HG02571 (cell line): Measurements from ENCODE around the gene CCNG1.
"Not testable (repeated sequence)": the region's sequence is repeated elsewhere in the genome, so short reads cannot be mapped to it uniquely, and the experiment has no call there.

Source experiments
- ATAC-seq: cut with Tn5 transposase; IDR thresholded peaks from one replicate; pipeline ENCODE4 v1.9.1; 2021; ENCODE audit warnings: mild to moderate bottlenecking, moderate library complexity; ENCODE audit not compliant: unreplicated experiment

The CCNG1 gene, protein sequence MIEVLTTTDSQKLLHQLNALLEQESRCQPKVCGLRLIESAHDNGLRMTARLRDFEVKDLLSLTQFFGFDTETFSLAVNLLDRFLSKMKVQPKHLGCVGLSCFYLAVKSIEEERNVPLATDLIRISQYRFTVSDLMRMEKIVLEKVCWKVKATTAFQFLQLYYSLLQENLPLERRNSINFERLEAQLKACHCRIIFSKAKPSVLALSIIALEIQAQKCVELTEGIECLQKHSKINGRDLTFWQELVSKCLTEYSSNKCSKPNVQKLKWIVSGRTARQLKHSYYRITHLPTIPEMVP

DNA sequence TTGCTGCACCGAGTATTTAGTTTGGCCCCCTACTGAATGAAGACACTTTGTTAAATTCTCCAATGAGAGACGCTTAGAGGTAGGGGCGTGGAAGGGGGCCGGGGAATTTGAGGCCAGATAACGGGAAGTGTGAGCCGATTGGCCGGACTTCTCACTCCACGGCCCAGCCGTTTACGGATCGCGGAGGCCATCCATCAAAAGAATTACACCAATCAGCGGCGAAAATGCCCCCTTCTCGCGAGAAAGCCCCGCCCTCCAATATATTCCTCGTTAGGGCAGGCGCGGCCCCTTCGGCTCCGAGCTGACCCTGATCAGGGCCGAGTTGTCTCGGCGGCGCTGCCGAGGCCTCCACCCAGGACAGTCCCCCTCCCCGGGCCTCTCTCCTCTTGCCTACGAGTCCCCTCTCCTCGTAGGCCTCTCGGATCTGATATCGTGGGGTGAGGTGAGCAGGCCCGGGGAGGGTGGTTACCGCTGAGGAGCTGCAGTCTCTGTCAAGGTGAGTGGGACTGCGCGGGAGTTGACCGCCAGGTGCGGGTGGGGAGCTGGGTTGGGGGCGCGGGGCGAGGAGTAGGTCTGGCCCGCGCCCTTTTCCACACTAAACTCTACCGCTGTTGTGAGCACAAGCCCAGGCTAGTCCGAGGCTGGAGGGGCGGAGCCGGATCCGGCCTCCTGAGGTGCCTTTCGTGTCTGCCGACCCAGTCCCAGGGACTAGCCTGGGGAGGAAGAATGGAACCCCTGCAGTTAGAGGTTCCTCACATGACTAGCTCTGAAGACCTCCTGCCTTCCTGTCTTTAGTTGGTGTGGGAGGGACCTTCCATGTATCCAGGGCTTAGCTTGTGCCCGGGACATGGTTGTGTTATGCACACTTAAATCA, at the start of gene CCNG1:
Gene CCNG1 (plus strand): TSS at position 287 of the 874 bp plus-strand sequence. CDS start 1,662 bp downstream, outside the sequence.
- ATAC-seq = peak; percentile 94

DNA sequence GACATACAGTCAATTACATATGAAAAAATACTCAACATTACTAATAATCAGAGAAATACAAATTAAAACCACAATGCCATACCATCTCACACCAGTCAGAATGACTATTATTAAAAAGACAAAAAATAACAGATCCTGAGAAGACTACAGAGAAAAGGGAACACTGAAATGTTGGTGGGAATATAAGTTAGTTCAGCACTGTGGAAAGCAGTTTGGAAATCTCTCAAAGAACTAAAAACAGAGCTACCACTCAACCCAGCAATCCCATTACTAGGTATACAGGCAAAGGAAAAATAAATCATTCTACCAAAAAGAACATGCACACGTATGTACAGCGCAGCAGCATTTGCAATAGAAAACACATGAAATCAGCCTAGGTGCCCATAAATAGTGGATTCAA, 41.6 kb upstream of the CCNG1 start:
- ATAC-seq = no peak

DNA sequence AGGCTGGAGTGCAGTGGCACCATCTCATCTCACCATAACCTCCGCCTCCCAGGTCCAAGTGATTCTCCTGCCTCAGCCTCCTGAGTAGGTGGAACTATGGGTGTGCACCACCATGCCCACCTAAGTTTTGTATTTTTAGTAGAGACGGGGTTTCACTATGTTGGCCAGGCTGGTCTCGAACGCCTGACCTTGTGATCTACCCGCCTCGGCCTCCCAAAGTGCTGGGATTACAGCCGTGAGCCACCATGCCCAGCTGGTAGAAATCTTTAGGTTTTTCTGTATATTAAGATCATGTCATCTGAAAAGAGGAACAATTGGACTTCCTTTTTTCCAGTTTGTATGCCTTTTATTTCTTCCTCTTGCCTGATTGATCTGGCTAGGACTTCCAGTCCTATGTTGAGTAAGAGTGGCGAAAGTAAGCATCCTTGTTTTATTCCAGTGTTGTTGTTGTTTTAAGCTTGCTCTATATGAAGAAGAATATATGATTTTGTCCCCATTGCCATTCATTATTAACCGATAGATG, 40.5 kb upstream of the CCNG1 start:
- not testable (repeated sequence) for ATAC-seq

DNA sequence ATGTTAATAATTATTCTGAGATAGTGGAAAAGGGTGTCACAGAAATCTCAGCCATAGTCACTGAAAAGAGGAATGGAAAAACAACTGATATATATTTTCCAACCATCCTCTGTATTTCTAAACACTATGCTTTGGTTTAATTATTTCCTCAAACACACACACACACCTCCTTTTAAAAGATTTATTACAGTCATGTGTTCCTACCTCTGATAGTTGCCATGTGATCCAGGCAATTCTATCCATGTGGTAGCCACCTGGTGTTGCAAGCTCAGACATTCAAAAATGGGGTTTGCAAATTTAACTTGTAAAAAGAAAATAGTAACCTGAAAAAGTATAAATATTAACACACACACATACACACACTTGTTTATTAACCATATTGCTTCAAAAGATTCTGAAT, 40.0 kb upstream of the CCNG1 start:
- ATAC-seq = no peak

DNA sequence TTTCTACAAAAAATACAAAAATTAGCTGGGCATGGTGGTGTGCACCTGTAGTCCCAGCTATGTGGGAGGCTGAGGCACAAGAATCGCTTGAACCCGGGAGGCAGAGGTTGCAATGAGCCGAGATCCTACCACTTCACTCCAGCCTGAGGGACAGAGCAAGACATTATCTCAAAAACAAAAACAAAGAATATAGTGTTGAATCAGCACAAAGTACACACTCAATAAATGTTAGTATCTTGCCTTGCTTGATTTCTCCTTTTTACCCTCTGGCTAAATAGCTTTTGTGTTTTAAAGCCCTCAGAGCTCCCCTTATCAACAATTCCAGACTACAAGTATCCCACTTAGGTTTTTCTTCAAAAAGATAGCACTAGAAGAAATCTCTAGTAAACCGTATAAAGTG, 37.5 kb upstream of the CCNG1 start:
- ATAC-seq = no peak

DNA sequence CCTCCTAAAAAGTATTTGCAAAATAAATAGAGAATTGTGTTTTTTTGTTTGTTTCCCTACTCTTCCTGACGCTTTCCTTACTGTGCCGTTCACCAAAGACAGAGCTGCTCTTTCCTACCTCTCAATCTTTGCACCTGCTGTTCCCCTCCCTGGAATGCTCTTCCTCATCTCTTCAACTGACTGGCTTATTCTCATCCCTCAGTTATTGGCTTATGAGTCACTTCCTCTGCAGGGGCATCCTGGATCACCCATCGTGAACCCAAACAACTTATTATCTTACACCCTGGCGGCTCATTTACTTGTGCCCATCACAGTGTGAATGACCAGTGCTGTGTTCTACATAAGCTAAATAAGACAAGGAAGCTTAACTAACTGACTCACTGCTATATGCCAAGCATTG, 36.1 kb upstream of the CCNG1 start:
- no peak for ATAC-seq

DNA sequence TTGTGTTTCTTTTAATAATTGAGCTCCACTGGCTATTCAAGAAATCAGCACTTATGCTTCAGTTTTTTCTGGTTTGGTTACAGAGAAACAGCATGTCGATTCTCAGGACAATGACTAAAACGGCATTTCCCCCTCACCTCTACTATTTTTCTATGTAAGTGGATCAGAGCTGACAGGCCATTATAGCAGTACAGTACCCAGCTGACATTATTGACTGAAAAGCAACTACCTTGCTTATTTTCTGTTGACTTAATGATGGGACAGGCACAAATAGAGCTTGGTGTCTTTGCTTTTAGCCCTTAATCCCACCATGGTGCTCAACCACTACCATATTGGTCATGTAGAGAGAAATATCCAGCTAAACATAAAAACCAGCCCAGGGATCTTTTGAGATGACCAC, 35.4 kb upstream of the CCNG1 start:
- ATAC-seq = no peak

DNA sequence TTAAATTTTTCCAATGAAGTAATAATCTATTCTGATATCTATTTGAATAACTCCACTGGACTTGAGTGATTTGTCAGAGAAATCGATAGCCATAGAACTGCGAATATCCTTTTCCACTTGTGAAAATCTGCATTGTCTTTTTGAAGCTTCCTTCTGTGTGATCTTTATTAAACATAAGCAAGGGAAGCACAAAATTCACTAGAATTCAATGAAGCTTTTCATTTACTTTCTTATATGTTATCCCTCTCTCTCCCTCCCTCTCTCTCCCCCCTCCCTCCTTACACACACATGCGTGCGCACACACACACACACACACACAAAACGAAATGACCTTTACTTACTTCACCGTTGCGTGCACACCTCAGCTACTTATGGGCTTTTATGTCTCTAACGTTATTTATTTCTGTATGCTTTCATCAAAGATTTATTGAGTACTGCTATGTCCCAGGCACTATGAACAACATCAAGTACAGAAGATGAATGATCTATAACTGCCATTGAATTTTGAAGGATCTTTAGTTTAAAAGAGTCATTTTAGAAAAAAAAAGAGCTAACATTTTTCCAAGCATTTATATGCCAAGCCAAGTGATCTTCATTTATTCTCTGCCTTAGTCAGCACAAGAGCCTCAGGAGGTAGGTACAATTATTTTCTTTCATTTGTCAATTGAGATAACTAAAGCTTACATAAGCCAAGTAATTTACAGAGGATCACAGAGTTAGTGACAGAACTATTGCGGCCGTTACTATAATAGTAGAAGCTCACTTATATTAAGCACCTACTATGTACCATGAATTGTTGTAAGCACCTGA, 32.8 kb upstream of the CCNG1 start:
- no peak for ATAC-seq

DNA sequence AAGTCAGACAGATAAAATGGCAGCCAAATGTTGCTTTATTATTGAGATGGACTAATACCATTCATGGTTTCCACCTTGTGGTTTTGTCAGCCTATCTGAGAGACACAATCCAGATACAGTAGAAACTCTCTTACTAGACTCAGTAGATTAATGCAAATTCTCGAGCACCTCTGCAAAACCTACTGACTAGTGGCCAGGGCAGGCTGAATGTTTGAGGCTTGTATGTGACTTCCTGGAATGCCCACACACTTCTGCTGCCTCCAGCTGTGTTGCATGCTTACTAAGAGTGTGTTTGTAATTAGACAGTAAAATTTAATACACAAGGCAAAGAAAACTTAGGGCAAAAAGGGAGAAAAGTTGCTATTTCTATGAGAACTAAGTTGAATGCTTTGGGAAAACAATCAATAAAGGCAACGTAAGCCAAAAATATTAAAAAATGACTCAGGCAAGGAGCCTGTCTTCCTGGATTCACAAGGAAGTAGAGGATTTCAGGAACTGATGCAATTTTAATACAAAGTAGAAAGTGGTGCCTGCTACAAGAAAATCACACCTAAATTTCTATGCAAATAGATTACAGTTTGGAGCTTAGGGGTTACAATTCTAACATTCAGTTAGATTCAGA, 30.2 kb upstream of the CCNG1 start:
- peak; percentile 90 for ATAC-seq

DNA sequence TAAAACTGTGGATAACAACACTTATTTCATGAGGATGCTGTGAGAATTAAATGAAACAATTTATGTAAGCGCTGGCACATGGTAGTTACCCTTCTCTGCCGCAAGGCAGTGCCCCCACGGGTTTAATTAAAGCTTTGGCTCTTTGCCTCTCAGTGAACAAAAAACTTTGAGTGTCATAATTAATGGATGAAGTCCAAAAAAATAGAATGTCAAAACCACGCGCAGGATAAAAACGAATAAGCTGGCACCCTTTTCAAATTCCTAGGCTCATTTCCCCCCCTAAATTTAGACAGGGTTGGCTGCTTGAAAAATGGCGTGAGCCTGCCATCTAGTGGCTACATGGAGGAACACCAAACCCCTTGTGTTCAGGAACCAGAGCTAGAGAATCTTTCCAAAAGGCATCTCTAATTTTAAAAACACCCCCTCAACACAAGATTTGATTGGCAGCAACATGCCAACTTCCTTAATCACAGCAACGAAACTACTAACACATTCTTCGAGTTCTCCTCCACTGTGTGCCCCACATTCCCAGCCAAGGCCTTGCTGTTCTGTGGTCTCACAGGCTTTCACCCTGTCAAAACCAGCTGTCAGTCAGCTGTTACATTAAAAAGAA, 29.0 kb upstream of the CCNG1 start:
- ATAC-seq = peak; percentile 66

DNA sequence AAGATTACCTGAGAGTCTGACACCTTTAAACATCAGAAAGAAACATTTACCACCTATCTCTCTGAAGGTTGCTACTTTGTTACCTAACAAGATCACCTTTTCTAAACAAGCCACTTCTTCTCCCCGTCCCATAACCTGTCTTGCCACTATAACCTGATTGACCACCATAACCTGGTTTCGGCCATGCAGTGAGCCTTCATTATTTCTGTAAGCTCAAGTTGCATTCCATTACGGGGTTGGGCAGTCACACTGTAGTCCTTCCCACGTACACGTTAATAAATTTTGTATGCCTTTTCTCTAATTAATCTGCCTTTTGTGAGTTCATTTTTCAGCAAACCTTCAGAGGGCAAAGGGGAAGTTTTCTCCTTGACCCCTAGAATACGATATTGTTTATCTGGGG, 28.0 kb upstream of the CCNG1 start:
- no peak for ATAC-seq

DNA sequence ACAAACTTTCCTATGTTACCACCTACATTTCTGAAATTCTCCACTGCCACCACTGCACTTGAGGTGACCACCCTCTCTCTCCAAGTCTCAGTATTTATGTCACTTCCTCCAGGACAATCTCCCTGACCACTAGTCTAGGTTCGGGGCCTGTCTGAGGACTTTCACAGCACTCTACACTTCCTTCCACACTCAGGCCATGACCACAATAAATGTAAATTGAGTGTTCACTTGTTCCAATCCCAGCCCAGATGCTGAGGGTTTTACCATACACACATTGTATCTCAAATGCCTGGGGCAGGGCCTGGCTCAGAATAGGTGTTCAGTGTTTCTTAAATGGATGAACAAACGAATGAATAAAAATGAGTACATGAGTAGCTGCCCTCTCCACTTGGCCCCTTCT, 26.9 kb upstream of the CCNG1 start:
- no peak for ATAC-seq

DNA sequence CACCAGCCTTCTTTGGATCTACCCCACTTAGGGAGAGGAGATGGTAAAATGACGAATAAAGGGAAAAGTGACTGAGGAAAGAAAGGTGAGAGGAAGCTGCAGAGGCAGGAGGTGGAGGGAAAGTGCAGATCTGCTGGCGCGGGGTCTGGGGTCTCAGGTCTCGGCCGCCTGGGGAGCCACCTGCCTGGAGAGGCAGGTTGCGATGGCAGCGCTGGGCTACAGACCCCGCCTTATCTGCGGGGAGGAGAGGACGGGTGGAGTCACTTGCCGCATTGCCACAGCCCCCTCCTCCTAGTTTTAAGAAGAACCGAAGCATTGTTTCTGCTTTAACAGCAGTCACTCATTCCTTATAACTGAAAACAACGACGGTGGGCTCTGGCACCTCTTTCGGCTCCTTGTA, 21.7 kb upstream of the CCNG1 start:
- ATAC-seq = not testable (repeated sequence)

DNA sequence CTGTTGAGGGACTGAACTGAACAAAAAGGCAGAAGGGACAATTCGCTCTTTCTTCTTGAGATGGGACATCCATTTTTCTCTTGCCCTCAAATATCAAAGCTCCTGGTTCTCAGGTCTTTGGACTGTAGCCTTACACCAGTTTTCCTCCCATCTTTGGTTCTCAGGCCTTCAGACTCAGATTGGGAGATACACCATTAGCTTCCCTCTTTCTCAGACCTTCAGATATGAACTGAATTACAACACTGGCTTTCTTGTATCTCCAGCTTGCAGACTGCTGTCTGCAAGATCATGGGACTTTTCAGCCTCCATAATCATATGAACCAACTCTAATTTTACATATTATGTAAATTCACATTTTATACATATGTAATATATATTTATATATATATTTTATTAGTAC, 12.6 kb upstream of the CCNG1 start:
- ATAC-seq = no peak

DNA sequence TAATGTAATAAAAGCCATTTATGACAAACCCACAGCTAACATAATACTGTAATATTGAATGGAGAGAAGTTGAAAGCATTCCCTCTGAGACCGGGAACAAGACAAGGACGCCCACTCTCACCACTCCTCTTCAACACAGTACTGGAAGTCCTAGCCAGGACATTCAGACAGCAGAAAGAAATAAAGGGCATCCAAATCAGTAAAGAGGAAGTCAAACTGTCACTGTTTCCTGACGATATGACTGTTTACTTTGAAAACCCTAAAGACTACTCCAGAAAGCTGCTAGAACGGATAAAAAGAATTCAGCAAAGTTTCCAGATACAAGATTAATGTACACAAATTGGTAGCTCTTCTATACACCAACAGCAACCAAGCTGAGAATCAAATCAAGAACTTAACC, 11.3 kb upstream of the CCNG1 start:
- not testable (repeated sequence) for ATAC-seq

DNA sequence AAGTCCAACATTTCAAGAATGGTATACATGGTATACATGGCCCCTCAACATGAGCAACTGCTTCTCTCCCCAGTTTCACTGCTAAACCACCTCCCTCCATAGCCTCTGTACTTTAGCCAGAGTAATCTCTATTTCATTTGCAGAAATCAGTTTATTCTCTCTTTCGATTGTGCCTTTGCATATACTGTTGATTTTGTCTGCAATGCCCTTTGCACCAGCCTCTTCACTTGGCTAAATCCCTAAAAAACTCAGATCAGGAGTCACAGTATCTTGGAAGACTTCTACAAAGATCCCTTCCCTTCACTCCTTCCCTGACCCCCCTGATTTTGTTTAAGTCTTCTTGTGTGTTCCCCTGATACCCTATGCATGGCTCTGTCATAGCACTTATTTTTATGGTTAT, 4.9 kb upstream of the CCNG1 start:
- ATAC-seq = no peak

DNA sequence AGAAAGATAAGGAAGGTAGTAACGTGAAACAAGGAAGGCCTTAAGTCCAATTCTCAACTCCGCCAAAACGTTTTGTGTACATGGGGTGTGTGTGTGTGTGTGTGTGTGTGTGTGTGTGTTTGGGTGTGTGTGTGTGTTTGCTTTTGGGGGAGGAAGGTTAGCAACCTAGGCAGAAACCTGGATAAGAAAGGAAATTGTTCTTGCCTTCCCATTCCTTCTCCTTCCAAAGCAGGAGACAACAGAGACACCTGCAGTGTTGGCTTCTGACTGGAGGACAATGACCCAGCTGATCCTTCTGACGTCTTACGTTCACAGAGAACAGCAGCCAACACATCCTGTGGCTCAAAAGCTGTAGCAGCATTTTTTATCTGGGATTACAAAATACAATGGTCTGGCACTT, 4.1 kb upstream of the CCNG1 start:
- no peak for ATAC-seq

DNA sequence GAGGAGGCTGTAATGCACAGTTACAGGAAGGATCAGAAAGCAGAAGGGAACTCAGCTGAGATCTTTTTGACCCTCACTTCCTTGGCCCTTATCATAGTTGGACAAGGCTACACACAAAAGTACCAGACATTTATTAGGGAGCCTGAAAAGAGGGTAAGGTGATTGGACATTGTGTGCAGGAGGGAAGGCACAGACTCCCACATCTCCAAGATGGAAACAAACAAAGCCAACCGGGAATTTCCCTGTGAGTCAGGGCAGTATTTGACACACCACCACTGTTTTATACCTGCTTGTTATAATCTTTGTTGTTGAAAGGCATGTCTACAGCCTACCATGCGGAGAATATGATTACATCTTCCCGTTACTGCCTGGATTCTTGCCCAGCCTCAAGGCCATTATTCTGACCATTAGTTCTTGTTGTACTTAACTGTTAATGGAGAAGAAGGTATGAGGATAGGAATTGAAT, 3.0 kb upstream of the CCNG1 start:
- no peak for ATAC-seq

DNA sequence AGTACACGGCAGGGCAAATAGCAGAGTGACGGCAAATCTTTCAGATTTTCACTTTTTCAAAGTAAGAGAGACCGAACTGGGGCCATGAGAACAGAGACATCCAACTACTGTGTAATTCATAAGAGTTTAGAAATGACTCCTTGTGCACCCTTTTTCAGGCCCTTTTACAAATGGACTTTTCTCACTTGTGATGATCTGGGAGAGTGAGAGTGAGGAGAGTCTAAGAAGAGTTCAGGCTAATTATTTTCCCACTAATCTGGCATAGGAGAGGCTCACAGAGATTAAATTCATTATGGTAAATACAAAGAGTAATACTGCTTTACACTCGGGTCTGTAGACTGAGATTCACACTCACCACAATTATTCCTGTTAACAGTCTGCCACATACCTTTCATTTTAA, 880 bp upstream of the CCNG1 start:
- ATAC-seq = no peak

DNA sequence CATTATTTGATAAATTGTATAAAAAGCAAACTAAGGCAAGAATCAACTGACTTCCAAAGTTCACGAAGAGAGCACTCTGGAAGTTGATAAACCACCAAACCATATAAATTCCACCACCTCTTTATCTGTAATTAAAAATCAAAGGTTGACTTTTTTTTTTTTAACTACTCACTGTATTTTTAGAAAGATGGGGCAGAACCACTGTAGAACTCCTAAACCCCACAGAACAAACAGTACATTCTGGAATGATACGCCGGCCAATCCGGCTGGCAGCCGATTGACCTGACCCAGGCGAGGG, 435 bp upstream of the CCNG1 start:
- no peak for ATAC-seq

DNA sequence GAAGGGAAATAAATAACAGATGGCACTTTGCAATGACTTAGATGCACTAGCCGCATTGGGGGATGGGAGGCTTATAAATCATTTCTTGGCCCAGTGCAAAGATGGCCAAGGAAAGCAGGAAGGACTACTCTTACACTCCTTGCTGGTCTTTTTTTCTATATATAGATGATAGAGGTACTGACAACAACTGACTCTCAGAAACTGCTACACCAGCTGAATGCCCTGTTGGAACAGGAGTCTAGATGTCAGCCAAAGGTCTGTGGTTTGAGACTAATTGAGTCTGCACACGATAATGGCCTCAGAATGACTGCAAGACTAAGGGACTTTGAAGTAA, 1.7 kb downstream of the CCNG1 start:
- no peak for ATAC-seq
